HepG2 (cell line): ENCODE results near the gene MTMR3. TPM values are rescaled to one million over a fixed set of nuclear protein-coding genes. Genes with fewer than 3 reads are reported as not detected.

Source experiments
- ATAC-seq: fragments of 200-7000 bp; cut with Tn5 transposase; 3 replicates; pipeline ENCODE4 v1.9.1; 2020; ENCODE audit warnings: mild to moderate bottlenecking, moderate library complexity
- BruUV-seq: library from RNA; stranded (reverse); fragments of 400-500 nt; replicated peaks from 2 replicates; lab custom pipeline; 2021; lab: Mats Ljungman, UMichigan
- CTCF ChIA-PET: fragments of 300-600 bp; formaldehyde crosslinking; extraction: SDS; loops from one replicate; lab custom pipeline; 2021; ENCODE audit warnings: low total read pairs, inconsistent platforms, low intra/inter-chr PET ratio; lab: Yijun Ruan, JAX
- POLR2A ChIA-PET: fragments of 350-600 bp; sonication (Branson Sonifier 250); formaldehyde crosslinking; loops from one replicate; lab custom pipeline; 2020; ENCODE audit warnings: antibody characterized with exemption, inconsistent platforms; lab: Yijun Ruan, JAX
- DNase-seq: peaks from one replicate; pipeline ENCODE4 v3.0.0-alpha.2; 2015; ENCODE audit warnings: low spot score
- FAIRE-seq: peaks from 3 replicates; lab custom pipeline; 2011; peaks lifted over from hg19 to GRCh38; lab: Jason Lieb, UNC
- H2AFZ ChIP-seq: one replicate; pipeline ENCODE4 v1.6.1; 2011; ENCODE audit warnings: low read length, inconsistent platforms
- H3K27ac ChIP-seq: fragments of 300-600 bp; 3 replicates; pipeline ENCODE4 v1.8.0; 2011; ENCODE audit warnings: mixed run types, mild to moderate bottlenecking, mixed read lengths, low read length, inconsistent platforms; ENCODE audit not compliant: insufficient read depth; ENCODE audit errors: extremely low read length
- H3K27me3 ChIP-seq, 2 experiments: fragments of 200-600 bp in 1 of 2; 2 replicates in 1 of 2; 3 replicates in 1 of 2; pipeline versions ENCODE4 v1.6.0 to v1.8.0; 2011; ENCODE audit warnings: low read length in 2 of 2, mild to moderate bottlenecking in 2 of 2, moderate library complexity in 2 of 2, inconsistent platforms in 1 of 2; ENCODE audit not compliant: insufficient read depth in 2 of 2, control insufficient read depth in 1 of 2
- H3K36me3 ChIP-seq, 2 experiments: fragments of 200-600 bp in 1 of 2; replicated peaks in 1 of 2; 2 replicates in 1 of 2; 3 replicates in 1 of 2; pipeline versions ENCODE4 v1.5.1 to v1.8.0; 2011; ENCODE audit warnings: low read length in 2 of 2, inconsistent platforms in 1 of 2; ENCODE audit not compliant: insufficient read depth in 2 of 2, control insufficient read depth in 1 of 2
- H3K4me1 ChIP-seq: 2 replicates; pipeline ENCODE4 v1.5.1; 2012; ENCODE audit warnings: low read length, inconsistent platforms; ENCODE audit not compliant: insufficient read depth
- H3K4me2 ChIP-seq: 2 replicates; pipeline ENCODE4 v1.6.0; 2011; ENCODE audit warnings: low read depth, low read length, inconsistent platforms
- H3K4me3 ChIP-seq, 3 experiments: fragments of 200-600 bp in 1 of 3; sonication (generic), shearing (Covaris generic) in 1 of 3; replicated peaks in 1 of 3; 2 replicates each; pipeline ENCODE4 v1.5.1; 2011 to 2016; ENCODE audit warnings: low read length in 3 of 3, inconsistent platforms in 2 of 3, low read depth in 2 of 3, mild to moderate bottlenecking in 2 of 3, control low read depth in 1 of 3, mixed read lengths in 1 of 3; ENCODE audit not compliant: insufficient read depth in 1 of 3
- H3K79me2 ChIP-seq: one replicate; pipeline ENCODE4 v1.6.1; 2011; ENCODE audit warnings: low read length, inconsistent platforms; ENCODE audit not compliant: insufficient read depth
- H3K9ac ChIP-seq: 2 replicates; pipeline ENCODE4 v1.6.0; 2011; ENCODE audit warnings: mild to moderate bottlenecking, low read depth, low read length, inconsistent platforms; ENCODE audit not compliant: insufficient read depth
- H3K9me3 ChIP-seq: 2 replicates; pipeline ENCODE4 v1.5.1; 2012; ENCODE audit warnings: mild to moderate bottlenecking, low read length
- H4K20me1 ChIP-seq: 2 replicates; pipeline ENCODE4 v1.6.0; 2011; ENCODE audit warnings: inconsistent platforms, mild to moderate bottlenecking, low read length, moderate library complexity; ENCODE audit not compliant: insufficient read depth
- GTF3A ChIP-seq: sonication (generic); formaldehyde crosslinking; conservative IDR thresholded peaks from 2 replicates; pipeline ENCODE4 v1.4.0; 2020; ENCODE audit warnings: mild to moderate bottlenecking, missing genetic modification reagents
- KLF6 ChIP-seq: IDR thresholded peaks from 2 replicates; pipeline ENCODE4 v1.8.0; 2016; ENCODE audit warnings: missing biosample characterization, missing genetic modification reagents
- MTA3 ChIP-seq: sonication (generic); formaldehyde crosslinking; IDR thresholded peaks from 2 replicates; pipeline ENCODE4 v1.4.0; 2020; ENCODE audit warnings: missing genetic modification reagents
- NFKB2 ChIP-seq: sonication (generic); formaldehyde crosslinking; IDR thresholded peaks from 2 replicates; pipeline ENCODE4 v1.4.0; 2020; ENCODE audit warnings: missing genetic modification reagents, borderline replicate concordance
- RBM22 ChIP-seq: fragments of 200-400 bp; formaldehyde crosslinking; optimal IDR thresholded peaks from 2 replicates; pipeline ENCODE3; 2017; ENCODE audit warnings: mild to moderate bottlenecking, low read length, moderate library complexity
- ZFX ChIP-seq: sonication (generic); formaldehyde crosslinking; IDR thresholded peaks from 2 replicates; pipeline ENCODE4 v1.4.0; 2020; ENCODE audit warnings: mild to moderate bottlenecking, low read depth, missing genetic modification reagents, moderate library complexity
- ZNF224 ChIP-seq: sonication (generic); formaldehyde crosslinking; IDR thresholded peaks from 2 replicates; pipeline ENCODE4 v1.5.0; 2020; ENCODE audit warnings: mild to moderate bottlenecking, missing genetic modification reagents
- ZNF34 ChIP-seq: sonication (generic); formaldehyde crosslinking; IDR thresholded peaks from 2 replicates; pipeline ENCODE4 v1.4.0; 2020; ENCODE audit warnings: mild to moderate bottlenecking, missing genetic modification reagents, borderline replicate concordance
- ZNF468 ChIP-seq: sonication (generic); formaldehyde crosslinking; IDR thresholded peaks from 2 replicates; pipeline ENCODE4 v1.8.0; 2022; ENCODE audit warnings: mild to moderate bottlenecking, moderate library complexity, missing genetic modification reagents
- WGBS: methylation state at CpG from one replicate; pipeline ENCODE4 v1.1.6; 2017; ENCODE audit warnings: low lambda C conversion rate; 5-methylcytosine and 5-hydroxymethylcytosine counted together
- in situ Hi-C: cut with HindIII; loops from 2 replicates; pipeline ENCODE4 v1.10.0; 2017; ENCODE audit warnings: low pct_unique_long_range_greater_than_20kb; ENCODE audit not compliant: extremely low pct_ligation_motif_present
- intact Hi-C: fragments of 100-400 bp; cut with micrococcal nuclease; formaldehyde crosslinking; loops from one replicate; pipeline ENCODE4 v1.10.0; 2022; ENCODE audit not compliant: unreplicated experiment
- polyA plus RNA-seq, 8 experiments: library from polyadenylated mRNA; depleted of rRNA in 3 of 8; stranded (reverse) in 7 of 8; unstranded in 1 of 8; fragments of >200 nt; fragmentation: Illumina TruSeq in 4 of 8; extraction: Trizol in 4 of 8; gene quantifications; 2 replicates each; pipeline versions ENCODE4 v1.2.1 to v1.2.3, GENCODE V29; 2011 to 2016; ENCODE audit warnings: low read depth in 4 of 8, missing spikeins in 1 of 8, mixed read lengths in 1 of 8; ENCODE audit not compliant: insufficient read depth in 1 of 8
- total RNA-seq, 5 experiments: library from RNA; depleted of rRNA; stranded (reverse); fragments of >200 nt; fragmentation: Illumina TruSeq; extraction: Trizol; gene quantifications; 2 replicates each; pipeline ENCODE4 v1.2.3, GENCODE V29; 2016; ENCODE audit warnings: low read depth in 1 of 5
- TF ChIP-seq, protein P1 (sequence below): sonication (generic); formaldehyde crosslinking; IDR thresholded peaks from 2 replicates; pipeline ENCODE4 v1.4.0; 2020; ENCODE audit warnings: mild to moderate bottlenecking, low read depth, missing genetic modification reagents
- TF ChIP-seq, protein P2 (sequence below): sonication (generic); formaldehyde crosslinking; IDR thresholded peaks from 2 replicates; pipeline ENCODE4 v1.4.0; 2020; ENCODE audit warnings: mild to moderate bottlenecking, missing genetic modification reagents
- TF ChIP-seq, protein P3 (sequence below): sonication (generic); formaldehyde crosslinking; IDR thresholded peaks from 2 replicates; pipeline ENCODE4 v1.4.0; 2020; ENCODE audit warnings: mild to moderate bottlenecking, missing genetic modification reagents

Gene MTMR3
- total and polyA plus RNA-seq, 2 of the 13 experiments (the other 11 are each of a cell fraction or from before 2014, with no cell fraction given): 12.6 to 24.8 TPM

DNA sequence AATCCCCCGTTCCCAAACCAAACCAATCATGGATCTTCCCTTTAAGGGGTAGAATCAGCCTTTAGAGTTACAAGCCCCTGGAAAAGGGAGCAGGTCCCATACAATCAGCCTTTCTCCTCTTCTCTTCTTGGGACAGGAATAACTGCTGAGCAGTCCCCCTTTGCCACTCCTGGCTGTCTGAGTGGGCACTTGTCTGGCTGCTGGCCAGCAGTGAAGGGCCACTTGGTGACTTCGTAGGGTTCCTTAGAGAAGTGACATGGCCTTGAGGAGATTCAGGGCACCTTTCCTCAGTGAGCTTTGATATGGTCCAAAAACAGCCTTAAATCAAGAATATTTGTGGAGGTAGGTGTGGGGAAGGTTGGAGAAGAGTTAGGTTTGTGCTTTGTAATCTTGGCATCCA is 143.8 kb downstream of the MTMR3 start (continued):
- TF ChIP-seq NFKB2 (CRISPR knock-in tag) (no peak), GTF3A (CRISPR knock-in tag) (no peak), KLF6 (no peak)
- TF ChIP-seq, protein P1, sequence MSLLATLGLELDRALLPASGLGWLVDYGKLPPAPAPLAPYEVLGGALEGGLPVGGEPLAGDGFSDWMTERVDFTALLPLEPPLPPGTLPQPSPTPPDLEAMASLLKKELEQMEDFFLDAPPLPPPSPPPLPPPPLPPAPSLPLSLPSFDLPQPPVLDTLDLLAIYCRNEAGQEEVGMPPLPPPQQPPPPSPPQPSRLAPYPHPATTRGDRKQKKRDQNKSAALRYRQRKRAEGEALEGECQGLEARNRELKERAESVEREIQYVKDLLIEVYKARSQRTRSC (CRISPR knock-in tag): no peak

DNA sequence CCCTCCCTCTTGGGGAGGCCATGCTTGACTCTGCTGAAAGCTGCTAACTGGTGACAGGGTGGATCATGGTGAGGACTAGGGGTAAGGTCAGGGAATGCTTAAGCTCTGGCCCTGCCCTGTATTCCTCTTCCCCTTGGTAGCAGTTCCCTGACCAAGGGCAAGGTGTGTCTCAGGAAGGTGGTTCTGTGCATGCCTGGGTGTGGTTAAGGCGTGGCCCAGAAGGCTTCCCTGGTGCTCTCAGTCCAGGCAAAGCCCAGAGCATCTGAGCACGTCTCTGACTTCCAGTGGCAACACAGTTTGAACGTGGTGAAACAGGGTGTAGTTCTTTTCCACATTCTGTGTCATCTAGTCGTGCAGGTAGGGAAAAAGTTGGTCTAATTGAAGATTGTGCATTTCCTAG is 144.2 kb downstream of the MTMR3 start:
- POLR2A ChIA-PET: no interaction called here
- Histone ChIP-seq H3K9me3 (no peaks in the 10 kb centered on the region), H3K4me3 (no peak overlapping the region), H3K27me3 (no peaks in the 10 kb centered on the region), H3K79me2 (no peaks in the 10 kb centered on the region), H3K9ac (no peak overlapping the region), H3K4me2 (no peak overlapping the region), H3K27ac (no peak overlapping the region), H3K36me3 (peaks cover 9 to 47% of the 10 kb centered on the region in 2 experiments), H2AFZ (no peak overlapping the region), H3K4me1 (no peaks in the 10 kb centered on the region), H4K20me1 (no peaks in the 10 kb centered on the region)
- no peak for TF ChIP-seq ZFX (CRISPR knock-in tag)
- TF ChIP-seq RBM22: peak; percentile 24
- TSS peak; percentile 12 for BruUV-seq
- intact Hi-C loops (no loop called here), in situ Hi-C loops (no loop called here)
- FAIRE-seq (no peak), DNase-seq (no peak), ATAC-seq (no peak)
- WGBS: 96% methylated on average over 3 of the region's 4 CpGs
- CTCF ChIA-PET: no interaction called here

DNA sequence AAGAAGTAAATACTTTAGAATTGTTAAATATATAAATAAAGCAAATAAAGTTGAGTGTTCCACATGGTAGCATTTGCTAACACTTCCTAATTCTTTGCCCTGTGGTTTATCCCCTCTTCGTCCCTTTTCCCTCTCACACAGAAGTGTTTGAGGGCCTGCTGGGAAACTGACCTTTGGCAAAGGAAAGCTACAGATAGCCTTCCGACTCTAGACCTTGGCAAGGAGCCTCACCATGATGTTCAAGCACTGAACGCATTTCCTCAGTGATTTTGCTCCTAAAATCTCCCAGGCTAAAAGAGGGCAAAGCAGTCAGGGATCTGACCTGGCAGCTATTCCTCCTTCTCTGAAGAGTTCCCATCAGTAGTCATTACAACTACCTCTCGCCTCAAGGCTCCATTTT is 144.8 kb downstream of the MTMR3 start:
- H3K4me1 ChIP-seq: no peaks in the 10 kb centered on the region
- no peaks in the 10 kb centered on the region for H4K20me1 ChIP-seq
- no peak overlapping the region for H2AFZ ChIP-seq
- H3K9me3 ChIP-seq: no peaks in the 10 kb centered on the region
- FAIRE-seq (no peak), DNase-seq (no peak), ATAC-seq (no peak)
- no peak overlapping the region for H3K4me2 ChIP-seq
- in situ Hi-C loops: no loop called here
- H3K36me3 ChIP-seq: peaks cover 9 to 41% of the 10 kb centered on the region in 2 experiments; a peak in 4 of 5 replicates
- ChIA-PET POLR2A (no interaction called here), CTCF (no interaction called here)
- H3K27me3 ChIP-seq: no peaks in the 10 kb centered on the region
- H3K27ac ChIP-seq: no peak overlapping the region
- intact Hi-C loops: no loop called here
- no peak overlapping the region for H3K4me3 ChIP-seq
- WGBS: 97% methylated on average over 4 of the region's 4 CpGs
- no peak overlapping the region for H3K9ac ChIP-seq
- no TSS peak for BruUV-seq
- H3K79me2 ChIP-seq: no peaks in the 10 kb centered on the region
- TF ChIP-seq ZNF468 (CRISPR knock-in tag) (no peak), MTA3 (CRISPR knock-in tag) (no peak), ZNF224 (CRISPR knock-in tag) (no peak), ZNF34 (CRISPR knock-in tag) (no peak)
- TF ChIP-seq, protein P2, sequence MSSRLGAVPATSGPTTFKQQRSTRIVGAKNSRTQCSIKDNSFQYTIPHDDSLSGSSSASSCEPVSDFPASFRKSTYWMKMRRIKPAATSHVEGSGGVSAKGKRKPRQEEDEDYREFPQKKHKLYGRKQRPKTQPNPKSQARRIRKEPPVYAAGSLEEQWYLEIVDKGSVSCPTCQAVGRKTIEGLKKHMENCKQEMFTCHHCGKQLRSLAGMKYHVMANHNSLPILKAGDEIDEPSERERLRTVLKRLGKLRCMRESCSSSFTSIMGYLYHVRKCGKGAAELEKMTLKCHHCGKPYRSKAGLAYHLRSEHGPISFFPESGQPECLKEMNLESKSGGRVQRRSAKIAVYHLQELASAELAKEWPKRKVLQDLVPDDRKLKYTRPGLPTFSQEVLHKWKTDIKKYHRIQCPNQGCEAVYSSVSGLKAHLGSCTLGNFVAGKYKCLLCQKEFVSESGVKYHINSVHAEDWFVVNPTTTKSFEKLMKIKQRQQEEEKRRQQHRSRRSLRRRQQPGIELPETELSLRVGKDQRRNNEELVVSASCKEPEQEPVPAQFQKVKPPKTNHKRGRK (CRISPR knock-in tag): no peak
- TF ChIP-seq, protein P3, sequence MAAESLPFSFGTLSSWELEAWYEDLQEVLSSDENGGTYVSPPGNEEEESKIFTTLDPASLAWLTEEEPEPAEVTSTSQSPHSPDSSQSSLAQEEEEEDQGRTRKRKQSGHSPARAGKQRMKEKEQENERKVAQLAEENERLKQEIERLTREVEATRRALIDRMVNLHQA: no peak
